ENCODE results near the gene IGSF21. TPM values are rescaled to one million over a fixed set of nuclear protein-coding genes. Genes with fewer than 3 reads are reported as not detected.
A peak's percentile ranks its signal among the peaks of the same experiment; 100 is the strongest.

The IGSF21 gene
- total and polyA plus RNA-seq, 2 of the 8 experiments (the other 6 are each of a cell fraction or from before 2014, with no cell fraction given) = 22.5 to 28.5 TPM

DNA sequence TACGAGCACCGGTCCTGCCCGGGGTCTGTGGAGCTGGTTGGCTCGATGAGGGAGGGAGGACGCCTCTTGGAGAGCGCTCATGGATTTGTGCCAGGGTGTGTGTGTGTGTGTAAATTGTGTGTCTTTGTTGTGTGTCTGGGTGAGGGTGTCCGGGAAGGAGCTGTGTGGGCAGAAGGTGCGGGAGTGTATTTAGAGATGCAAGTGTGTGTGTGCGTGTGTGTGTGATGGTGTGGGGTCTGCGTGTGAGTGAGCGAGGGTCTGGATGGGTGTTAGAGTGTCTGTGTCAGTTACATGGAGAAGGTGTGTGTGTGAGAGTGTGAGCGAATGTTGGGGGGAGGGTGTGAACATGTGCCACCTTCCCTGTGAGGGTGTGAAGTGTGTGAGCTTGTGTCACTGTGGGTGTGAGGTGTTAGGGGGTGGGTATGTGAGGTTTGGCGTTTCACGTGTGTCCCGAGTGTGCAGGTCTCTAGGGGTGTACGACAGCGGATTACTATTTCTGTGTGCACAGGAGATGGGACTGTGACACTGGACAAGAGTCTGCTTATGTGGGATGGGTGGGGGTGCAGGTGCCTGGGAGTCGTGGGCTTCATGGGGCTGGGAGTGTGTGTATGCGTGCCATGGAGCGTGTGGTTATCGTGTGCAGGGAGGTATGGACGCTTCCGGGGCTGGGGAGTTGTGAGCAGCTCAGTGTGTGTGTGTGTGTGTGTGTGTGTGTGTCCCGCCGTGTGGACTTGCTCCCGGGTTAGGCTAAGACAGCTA, 880 bp downstream of the IGSF21 start:
- Histone ChIP-seq H3K4me1 (replicated peaks in 1 of 4; ENCODE audit: control insufficient read depth in 3 of 4, insufficient read depth in 4 of 4, low read length in 3 of 4) (peaks cover 19 to 29% (median 20%) of the 10 kb centered on the region in 4 experiments), H2AK5ac (ENCODE audit: low read depth, low read length) (peak overlapping the region; percentile 99), H3K56ac (replicated peaks; ENCODE audit: insufficient read length, low read depth, low read length) (no peak overlapping the region), H4K5ac (ENCODE audit: insufficient read length, low read depth, low read length) (no peak overlapping the region), H3K18ac (ENCODE audit: extremely low read depth, low read length) (peak overlapping the region; percentile 89), H3K36me3 (ENCODE audit: control insufficient read depth in 2 of 4, insufficient read depth in 4 of 4, low read length in 3 of 4) (no peaks in the 10 kb centered on the region), H2BK20ac (ENCODE audit: low read length) (no peak overlapping the region), H3K79me1 (ENCODE audit: low read depth, low read length) (peaks cover 10% of the 10 kb centered on the region), H3K23ac (ENCODE audit: insufficient read length) (peak overlapping the region; percentile 75), H3K4ac (replicated peaks; ENCODE audit: insufficient read length, low read depth, low read length) (peak overlapping the region; percentile 24), H2AFZ (ENCODE audit: low read length) (no peak overlapping the region), H2BK120ac (replicated peaks; ENCODE audit: low read depth, low read length) (no peak overlapping the region), H4K8ac (ENCODE audit: extremely low read depth, insufficient read depth, low read length) (peak overlapping the region; percentile 40), H3K9ac (replicated peaks in 1 of 4; ENCODE audit: extremely low read depth in 1 of 4, low read depth in 3 of 4, low read length in 3 of 4) (peak overlapping the region in 2 of 4 experiments; percentile 13 to 42; a peak in 2 of 7 replicates), H3K27me3 (replicated peaks in 1 of 4; ENCODE audit: control insufficient read depth in 3 of 4, extremely low read depth in 1 of 4, insufficient read depth in 3 of 4, low read length in 3 of 4) (peaks cover 8 to 50% (median 42%) of the 10 kb centered on the region in 4 experiments; a peak in 6 of 7 replicates), H3K4me3 (ENCODE audit: extremely low read depth in 1 of 4, insufficient read depth in 2 of 4, low read depth in 3 of 4, low read length in 4 of 4) (peak overlapping the region; percentile 63 to 82 (median 71)), H4K91ac (replicated peaks; ENCODE audit: insufficient read length, low read length) (peak overlapping the region; percentile 91), H3K23me2 (ENCODE audit: low read depth, low read length) (peaks cover 32% of the 10 kb centered on the region), H3K9me3 (ENCODE audit: insufficient read depth in 2 of 2, low read depth in 1 of 2, low read length in 1 of 2) (no peaks in the 10 kb centered on the region), H2BK5ac (ENCODE audit: low read depth, low read length) (peak overlapping the region; percentile 83; the same call in 1 of the 2 replicates), H3K4me2 (ENCODE audit: insufficient read depth in 1 of 2, low read depth in 2 of 2, low read length in 2 of 2) (peak overlapping the region; percentile 84 to 99), H4K20me1 (replicated peaks in 1 of 2; ENCODE audit: control insufficient read depth in 1 of 2, insufficient read depth in 2 of 2, low read length in 2 of 2) (peaks cover 7 to 23% of the 10 kb centered on the region in 2 experiments), H2BK15ac (ENCODE audit: low read length) (peak overlapping the region; percentile 99), H3K79me2 (ENCODE audit: control insufficient read depth in 1 of 2, insufficient read depth in 2 of 2, low read length in 2 of 2) (peaks cover 0 to 8% of the 10 kb centered on the region in 2 experiments; a peak in 1 of 4 replicates), H3K14ac (ENCODE audit: insufficient read length) (peak overlapping the region; percentile 4), H2BK12ac (ENCODE audit: low read depth, low read length) (peak overlapping the region; percentile 99; the same call in 1 of the 2 replicates), H3K27ac (ENCODE audit: low read depth, low read length) (no peak overlapping the region)
- ChIA-PET POLR2A (ENCODE audit: partially characterized antibody) (interaction anchor here (0.7 to 1.9 kb wide), 4 partner anchors 8 to 126 kb away, joined by 3 to 7 read pairs (median 4); no protein-coding TSS in a partner anchor), CTCF (ENCODE audit: partially characterized antibody) (interaction anchor here (0.6 to 3.2 kb wide), 20 partner anchors 8 to 473 kb away, joined by 3 to 21 read pairs (median 4); no protein-coding TSS in a partner anchor)
- TF ChIP-seq BRCA1 (IDR thresholded peaks at IDR 0.05; ENCODE audit: low read depth, low read length) (no peak), SUZ12 (IDR thresholded peaks at IDR 0.05; ENCODE audit: low read length) (0 out of 2 replicates have a peak, but pooled peaks have one; percentile 57), EZH2 (IDR thresholded peaks at IDR 0.05; ENCODE audit: low read depth, low read length, severe bottlenecking) (peak; percentile 67)
- TF ChIP-seq, protein P1, sequence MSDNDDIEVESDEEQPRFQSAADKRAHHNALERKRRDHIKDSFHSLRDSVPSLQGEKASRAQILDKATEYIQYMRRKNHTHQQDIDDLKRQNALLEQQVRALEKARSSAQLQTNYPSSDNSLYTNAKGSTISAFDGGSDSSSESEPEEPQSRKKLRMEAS (IDR thresholded peaks at IDR 0.05) = peak; percentile 12; the same call in 1 of the 2 replicates
- no peak for FAIRE-seq
- no peak for DNase-seq (ENCODE audit: low read depth in 1 of 2, low spot score in 2 of 2)
- WGBS, 2 experiments (ENCODE audit: extremely low coverage in 1 of 2, insufficient coverage in 1 of 2, insufficient read length in 1 of 2, insufficient replicate concordance in 2 of 2, low coverage in 1 of 2, low lambda C conversion rate in 2 of 2, missing lambda C conversion rate in 1 of 2) = 9% methylated on average over 17 of the region's 26 CpGs; no CpG with 5 or more reads in 1 of the 2 experiments
